KMS-11 (cell line): Measurements from ENCODE around the gene CCDC8.

ENCODE experiments used
- H2AFZ ChIP-seq: fragments of 200-600 bp; sonication (generic); 2 replicates; pipeline ENCODE4 v1.6.1; 2016; ENCODE audit warnings: antibody characterized with exemption, mixed run types, low read depth
- H3K27ac ChIP-seq: fragments of 200-600 bp; sonication (generic); 2 replicates; pipeline ENCODE4 v1.6.1; 2016; ENCODE audit warnings: mild to moderate bottlenecking, mixed run types
- H3K27me3 ChIP-seq: fragments of 200-600 bp; sonication (generic); 2 replicates; pipeline ENCODE4 v1.6.1; 2017; ENCODE audit warnings: mild to moderate bottlenecking, low read depth, mixed run types, moderate library complexity; ENCODE audit not compliant: insufficient read depth
- H3K36me3 ChIP-seq: fragments of 200-600 bp; sonication (generic); 2 replicates; pipeline ENCODE4 v1.6.1; 2017; ENCODE audit warnings: mild to moderate bottlenecking, mixed run types; ENCODE audit not compliant: insufficient read depth
- H3K4me1 ChIP-seq: fragments of 200-600 bp; sonication (generic); 2 replicates; pipeline ENCODE4 v1.6.1; 2016; ENCODE audit warnings: mild to moderate bottlenecking, low read depth, mixed run types; ENCODE audit not compliant: poor library complexity, severe bottlenecking
- H3K4me2 ChIP-seq: fragments of 200-600 bp; sonication (generic); 2 replicates; pipeline ENCODE4 v1.7.0; 2016; ENCODE audit warnings: mild to moderate bottlenecking, mixed run types
- H3K4me3 ChIP-seq: fragments of 200-600 bp; sonication (generic); IDR thresholded peaks from 2 replicates; pipeline ENCODE4 v1.6.1; 2017; ENCODE audit warnings: low read depth, low read length, mixed read lengths; ENCODE audit not compliant: insufficient read depth
- H3K79me2 ChIP-seq: fragments of 200-600 bp; sonication (generic); 2 replicates; pipeline ENCODE4 v1.6.1; 2016; ENCODE audit warnings: low read depth, mixed run types; ENCODE audit not compliant: insufficient read depth
- H3K9ac ChIP-seq: fragments of 200-600 bp; sonication (generic); 2 replicates; pipeline ENCODE4 v1.6.1; 2016; ENCODE audit warnings: mild to moderate bottlenecking, mixed run types
- H4K20me1 ChIP-seq: fragments of 200-600 bp; sonication (generic); 2 replicates; pipeline ENCODE4 v1.6.1; 2016; ENCODE audit warnings: mild to moderate bottlenecking, mixed run types; ENCODE audit not compliant: insufficient read depth
- CTCF ChIP-seq: fragments of 200-600 bp; sonication (generic); conservative IDR thresholded peaks from 2 replicates; pipeline ENCODE4 v1.6.1; 2017; ENCODE audit warnings: low read depth, mild to moderate bottlenecking, antibody characterized with exemption, low read length, moderate library complexity, mixed read lengths

Gene CCDC8

GRCh38 chr19:46394402-46394797, 19.0 kb downstream of the CCDC8 start:
- TF ChIP-seq CTCF = 0 out of 2 replicates have a peak, but pooled peaks have one; percentile 8
- Histone ChIP-seq H2AFZ (no peak overlapping the region), H3K36me3 (no peaks in the 10 kb centered on the region), H3K79me2 (no peaks in the 10 kb centered on the region), H3K27ac (no peak overlapping the region), H3K4me3 (no peak overlapping the region), H3K27me3 (peaks cover 15% of the 10 kb centered on the region), H4K20me1 (no peaks in the 10 kb centered on the region), H3K4me2 (no peak overlapping the region), H3K4me1 (no peaks in the 10 kb centered on the region), H3K9ac (no peak overlapping the region)

- no peaks in the 10 kb centered on the region for H4K20me1 ChIP-seq
- no peak overlapping the region for H2AFZ ChIP-seq
- no peaks in the 10 kb centered on the region for H3K36me3 ChIP-seq
- no peak for TF ChIP-seq CTCF
- H3K27me3 ChIP-seq = peaks cover 13% of the 10 kb centered on the region
- no peak overlapping the region for H3K27ac ChIP-seq
- no peak overlapping the region for H3K9ac ChIP-seq
- no peaks in the 10 kb centered on the region for H3K4me1 ChIP-seq
- no peak overlapping the region for H3K4me2 ChIP-seq
- H3K79me2 ChIP-seq = no peaks in the 10 kb centered on the region
- no peak overlapping the region for H3K4me3 ChIP-seq
Observed at GRCh38 chr19:46393456-46394401, 19.6 kb downstream of the CCDC8 start.

GRCh38 chr19:46392837-46393236, 20.5 kb downstream of the CCDC8 start:
- Histone ChIP-seq H3K4me1 (no peaks in the 10 kb centered on the region), H3K27ac (no peak overlapping the region)

GRCh38 chr19:46392252-46392801, 21.0 kb downstream of the CCDC8 start:
- TF ChIP-seq CTCF = no peak
- Histone ChIP-seq H3K36me3 (no peaks in the 10 kb centered on the region), H3K9ac (no peak overlapping the region)

More at GRCh38 chr19:46392837-46393236, 20.5 kb downstream of the CCDC8 start:
- Histone ChIP-seq H3K36me3 (no peaks in the 10 kb centered on the region), H3K4me2 (no peak overlapping the region), H3K4me3 (no peak overlapping the region), H3K9ac (no peak overlapping the region), H4K20me1 (no peaks in the 10 kb centered on the region), H3K27me3 (peaks cover 7% of the 10 kb centered on the region; the same call in 1 of the 2 replicates), H3K79me2 (no peaks in the 10 kb centered on the region), H2AFZ (no peak overlapping the region)
- TF ChIP-seq CTCF = no peak

More at GRCh38 chr19:46392252-46392801, 21.0 kb downstream of the CCDC8 start:
- Histone ChIP-seq H3K4me3 (no peak overlapping the region), H3K79me2 (no peaks in the 10 kb centered on the region), H2AFZ (no peak overlapping the region), H3K27me3 (peaks cover 1% of the 10 kb centered on the region; the same call in 1 of the 2 replicates), H3K27ac (no peak overlapping the region), H3K4me1 (no peaks in the 10 kb centered on the region), H4K20me1 (no peaks in the 10 kb centered on the region), H3K4me2 (no peak overlapping the region)
